GM10266 (cell line): ENCODE measurements around the gene IZUMO2.

Experiments
- DNase-seq: peaks from one replicate; pipeline ENCODE4 v3.0.0; 2012; ENCODE audit errors: extremely low spot score
- CTCF ChIP-seq: IDR thresholded peaks from 2 replicates; pipeline ENCODE4 v1.5.1; 2012; ENCODE audit warnings: mild to moderate bottlenecking, low read depth; ENCODE audit not compliant: control insufficient read depth, insufficient read depth; ENCODE audit errors: missing control alignments

Gene IZUMO2

DNA sequence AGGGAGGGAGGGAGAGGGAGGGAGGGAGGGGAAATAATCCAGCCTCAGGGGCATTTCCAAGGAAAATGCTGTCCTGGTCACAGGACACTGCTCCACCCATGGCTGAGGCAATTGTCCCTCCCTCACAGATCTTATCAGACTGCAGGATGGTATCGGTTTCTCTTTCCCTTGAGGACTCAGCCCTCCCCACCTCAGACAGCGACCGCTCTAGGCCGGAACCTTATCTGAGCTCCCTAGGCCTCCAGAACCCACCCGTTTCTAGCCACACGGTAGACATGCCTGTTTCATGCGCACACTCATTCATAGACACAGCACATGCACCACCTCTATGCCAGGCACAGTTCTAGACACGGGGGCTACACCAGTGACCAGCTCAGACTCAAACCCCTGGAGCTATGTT is 10.0 kb upstream of the IZUMO2 start:
- DNase-seq: no peak
- no peak for TF ChIP-seq CTCF

DNA sequence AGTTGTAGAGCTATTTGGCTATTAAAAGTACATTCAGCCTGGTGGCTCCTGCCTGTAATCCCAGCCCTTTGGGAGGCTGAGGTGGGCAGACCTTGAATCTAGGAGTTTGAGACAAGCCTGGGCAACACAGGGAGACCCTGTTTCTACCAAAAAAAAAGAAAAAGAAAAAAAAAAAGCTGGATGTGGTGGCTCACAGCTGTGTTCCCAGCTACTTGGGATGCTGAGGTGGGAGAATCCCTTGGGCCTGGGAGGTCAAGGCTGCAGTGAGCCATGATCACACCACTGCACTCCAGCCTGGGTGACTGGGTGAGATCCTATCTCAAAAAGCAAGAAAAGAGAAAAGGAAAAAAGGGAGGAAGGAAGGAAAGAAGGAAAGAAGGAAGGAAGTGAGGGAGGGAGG is 9.6 kb upstream of the IZUMO2 start:
- TF ChIP-seq CTCF: no peak
- no peak for DNase-seq

- no peak for DNase-seq
- TF ChIP-seq CTCF: no peak
Measured at GRCh38 chr19:50171752-50172151, 8.7 kb upstream of the IZUMO2 start.

GRCh38 chr19:50167314-50167721 is 4.2 kb upstream of the IZUMO2 start:
- DNase-seq: no peak
- no peak for TF ChIP-seq CTCF

- TF ChIP-seq CTCF: no peak
- DNase-seq: no peak
Measured at GRCh38 chr19:50159078-50159477, 4.0 kb downstream of the IZUMO2 start.

GRCh38 chr19:50158577-50158976 is 4.5 kb downstream of the IZUMO2 start:
- TF ChIP-seq CTCF: no peak
- no peak for DNase-seq

GRCh38 chr19:50155520-50156109 is 7.5 kb downstream of the IZUMO2 start:
- DNase-seq: no peak
- TF ChIP-seq CTCF: no peak
